ENCODE results near the gene LRRC36.
"Not testable (repeated sequence)": the region's sequence is repeated elsewhere in the genome, so short reads cannot be mapped to it uniquely, and the experiment has no call there.

Gene LRRC36

DNA sequence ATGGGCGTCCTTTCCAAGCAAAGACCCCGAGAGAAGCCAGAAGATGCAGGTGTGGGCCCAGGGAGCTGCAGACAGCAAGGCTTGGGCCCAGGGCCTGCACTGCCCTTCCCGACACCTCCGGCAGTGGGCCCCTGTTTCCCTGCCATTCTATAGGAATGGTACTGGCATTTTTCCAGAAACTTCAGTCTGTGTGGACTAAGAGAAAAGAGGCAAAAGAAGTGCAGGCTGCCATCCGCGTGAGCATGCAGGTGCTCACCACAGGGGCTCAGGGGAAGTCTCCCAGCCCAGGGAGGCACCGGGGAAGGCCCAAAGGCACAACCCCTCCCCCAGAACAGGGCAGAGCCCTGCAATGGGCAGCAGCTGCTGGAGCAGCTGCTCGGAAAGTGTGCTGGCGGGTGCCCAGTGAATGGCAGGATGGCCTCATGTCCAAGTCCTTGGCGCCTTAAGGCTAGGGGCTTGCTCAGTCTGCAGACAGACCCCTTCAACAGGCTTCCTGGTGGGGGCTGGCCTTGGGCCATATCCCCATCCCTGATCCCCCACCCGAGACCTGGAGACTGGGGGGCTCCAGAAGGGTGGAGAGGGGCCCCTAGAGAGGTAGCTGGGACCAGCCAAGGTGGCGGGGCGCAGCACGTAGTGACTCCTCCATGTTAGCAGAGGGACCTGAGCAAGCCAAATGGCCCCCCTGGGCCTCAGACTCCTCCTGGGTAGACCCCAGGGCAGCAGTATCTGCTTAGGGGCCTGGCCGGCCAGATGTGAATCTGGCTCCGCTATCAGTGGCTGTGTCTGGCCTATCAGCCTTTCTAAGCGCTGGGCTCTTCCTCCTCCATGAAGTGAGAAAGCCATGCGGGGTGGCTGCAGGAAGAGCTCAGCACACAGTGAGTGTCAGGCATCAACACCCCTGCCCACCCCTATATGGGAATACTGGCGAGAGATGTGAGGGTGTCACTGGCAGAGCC is 73.4 kb downstream of the LRRC36 start:
- DNase-seq (ENCODE audit: low read depth in 1 of 2, low spot score in 1 of 2) = no peak

DNA sequence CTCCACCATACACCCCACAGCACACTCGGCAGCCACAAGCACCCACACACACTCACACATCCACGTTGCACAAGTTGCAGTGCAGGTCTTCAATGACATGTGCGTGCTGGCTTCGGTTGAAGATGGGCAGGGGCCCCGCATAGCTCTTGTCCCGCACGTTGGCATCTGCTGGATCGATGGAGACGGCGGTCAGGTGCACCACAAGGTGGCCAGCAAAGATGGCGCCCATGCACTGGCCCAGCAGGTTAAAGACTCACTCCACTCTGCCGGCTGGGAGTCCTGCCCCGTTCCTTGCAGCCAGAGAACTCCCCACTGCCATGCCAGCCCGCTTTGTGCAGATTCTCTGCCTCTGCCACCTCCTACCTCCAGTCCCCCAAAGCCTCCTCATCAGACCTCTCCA is 74.3 kb downstream of the LRRC36 start:
- DNase-seq (ENCODE audit: low read depth in 1 of 2, low spot score in 1 of 2) = no peak

DNA sequence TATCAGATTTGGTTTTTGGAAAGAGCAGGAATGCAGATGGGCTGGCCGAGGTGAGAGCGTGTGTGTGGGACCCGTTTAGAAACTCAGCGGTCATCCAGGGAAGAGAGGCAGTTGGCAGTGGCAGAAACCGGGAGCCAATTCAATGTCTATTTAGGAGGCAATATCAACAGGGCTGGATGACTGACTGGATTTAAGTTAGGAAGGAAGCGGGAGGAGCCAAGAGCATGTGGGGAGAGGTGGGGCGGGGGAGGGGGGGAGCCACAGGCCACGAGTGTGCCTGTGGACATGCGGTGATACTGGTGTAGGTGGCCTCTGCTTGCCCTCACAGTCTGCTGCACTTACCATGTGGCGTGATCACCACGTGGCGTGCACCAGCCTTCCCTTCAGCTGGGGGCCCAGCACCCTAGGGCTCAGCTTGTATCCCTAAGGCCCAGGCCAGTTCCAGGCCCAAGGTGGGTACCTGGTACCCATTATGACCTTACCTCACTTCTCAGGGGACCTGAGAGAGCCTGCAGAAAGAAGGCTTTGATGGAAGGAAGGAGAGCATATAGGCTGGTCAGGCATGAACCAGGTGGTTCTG is 77.5 kb downstream of the LRRC36 start:
- no peak for DNase-seq (ENCODE audit: low read depth in 1 of 2, low spot score in 1 of 2)

DNA sequence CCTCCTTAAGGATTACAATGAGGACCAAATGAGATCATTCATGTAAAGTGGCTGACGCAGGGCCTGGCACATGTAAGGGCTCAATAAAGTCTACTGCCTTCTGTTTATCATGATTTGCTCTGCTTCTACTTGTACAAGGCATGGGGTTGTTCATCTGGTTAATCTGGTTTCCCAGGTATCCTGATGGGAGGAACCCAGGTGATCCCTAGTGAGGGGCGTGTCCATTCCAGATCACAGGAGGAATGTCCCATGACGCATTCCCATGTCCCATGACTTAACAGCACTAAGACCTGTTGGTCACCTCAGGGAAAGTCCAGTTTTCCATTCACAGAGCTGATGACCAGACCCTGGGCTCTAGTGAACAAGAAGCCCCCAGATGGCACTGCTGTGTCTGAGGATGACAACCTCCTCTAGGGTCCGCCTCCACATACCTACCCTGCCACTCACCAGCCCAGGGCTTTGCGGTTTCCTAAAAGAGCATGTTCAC is 78.2 kb downstream of the LRRC36 start:
- no peak for DNase-seq (ENCODE audit: low read depth in 1 of 2, low spot score in 1 of 2)

DNA sequence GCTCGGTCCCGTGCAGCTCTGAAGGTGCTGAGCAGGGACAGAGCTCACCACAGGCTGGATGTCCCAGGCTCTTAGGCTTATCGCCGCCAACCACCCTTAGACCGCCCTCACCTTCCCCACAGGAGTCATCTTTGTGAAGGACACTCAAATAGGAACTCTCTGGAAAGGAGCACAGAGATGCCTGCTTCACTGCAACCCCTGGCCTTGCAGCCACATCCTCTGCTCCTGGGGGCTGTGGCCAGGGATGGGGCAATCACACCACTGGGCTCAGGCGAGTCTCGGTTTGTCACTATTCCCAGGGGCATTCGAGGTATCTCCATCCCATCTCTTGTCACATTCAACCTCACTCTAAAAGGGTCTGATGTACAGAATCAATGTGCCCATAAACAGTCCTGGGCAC is 78.7 kb downstream of the LRRC36 start:
- DNase-seq (ENCODE audit: low read depth in 1 of 2, low spot score in 1 of 2) = no peak

DNA sequence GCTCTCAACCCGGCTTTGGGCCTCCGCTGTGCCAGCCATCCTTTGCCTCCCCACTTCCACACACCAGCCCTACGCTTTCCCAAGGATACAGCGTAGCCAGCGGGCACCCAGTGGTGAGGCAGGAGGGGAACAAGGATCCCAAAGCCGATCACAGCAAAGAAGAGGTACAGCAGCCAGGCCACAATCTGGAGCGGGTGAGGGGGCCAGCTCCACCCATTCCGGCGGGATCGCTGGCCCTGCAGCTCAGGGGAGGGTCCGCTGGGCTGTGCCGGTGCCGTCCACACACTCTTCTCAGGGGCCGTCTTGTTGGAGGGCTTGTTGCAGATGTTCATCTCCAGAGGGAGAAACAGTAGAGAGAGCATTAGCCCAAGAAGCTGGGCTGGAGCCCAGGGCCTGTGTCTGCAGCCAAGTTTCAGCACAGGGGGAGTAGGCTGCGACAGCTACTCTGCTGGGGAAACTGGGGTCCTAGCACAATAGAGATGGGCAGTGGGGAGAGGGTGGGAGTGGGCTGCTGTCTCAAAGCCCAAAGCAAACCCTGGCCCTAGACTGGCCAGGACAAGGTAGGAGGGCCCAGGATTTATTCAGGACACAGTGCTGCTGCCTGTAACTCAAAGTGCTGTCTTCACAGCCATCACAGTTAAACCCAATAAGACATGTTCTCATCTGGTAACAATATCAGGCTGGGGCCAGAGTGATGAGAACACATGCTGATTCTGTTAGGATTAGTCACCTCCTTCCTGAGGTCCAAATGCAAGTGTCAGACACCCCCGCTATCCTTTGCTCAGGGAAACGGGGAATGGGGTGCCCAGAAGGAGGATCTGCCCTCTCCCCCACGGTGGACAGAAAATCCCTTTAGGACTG is 79.7 kb downstream of the LRRC36 start:
- DNase-seq (ENCODE audit: low read depth in 1 of 2, low spot score in 1 of 2) = no peak

DNA sequence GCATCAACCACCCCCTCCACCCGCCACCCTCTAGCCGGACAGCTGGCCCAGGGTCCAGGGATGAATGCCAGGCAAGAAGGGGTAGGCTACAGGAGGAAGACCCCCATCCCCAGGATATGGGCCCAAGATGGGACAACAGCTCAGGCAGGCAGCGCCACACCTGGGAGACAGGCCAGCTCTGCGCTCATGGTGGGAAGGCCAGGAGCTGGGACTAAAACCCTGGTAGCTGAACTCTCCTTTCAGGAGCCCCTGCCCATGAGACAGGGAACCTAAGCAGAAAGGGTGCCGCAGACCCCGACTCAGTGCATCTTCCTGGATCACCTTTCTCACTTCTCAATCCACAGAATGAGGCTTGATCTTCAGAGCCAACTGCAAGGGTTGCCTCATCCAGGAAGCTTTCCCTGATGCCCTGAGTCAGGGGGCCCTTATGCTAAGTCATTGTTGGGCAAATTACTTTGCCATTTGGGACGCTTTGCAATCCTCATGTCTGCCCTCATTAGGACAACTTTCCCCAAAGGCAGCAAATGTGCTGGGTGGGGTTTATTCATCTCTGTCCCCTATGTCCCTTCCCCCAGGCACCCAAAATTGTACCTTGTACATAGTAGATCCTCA is 80.7 kb downstream of the LRRC36 start:
- no peak for DNase-seq (ENCODE audit: low read depth in 1 of 2, low spot score in 1 of 2)

DNA sequence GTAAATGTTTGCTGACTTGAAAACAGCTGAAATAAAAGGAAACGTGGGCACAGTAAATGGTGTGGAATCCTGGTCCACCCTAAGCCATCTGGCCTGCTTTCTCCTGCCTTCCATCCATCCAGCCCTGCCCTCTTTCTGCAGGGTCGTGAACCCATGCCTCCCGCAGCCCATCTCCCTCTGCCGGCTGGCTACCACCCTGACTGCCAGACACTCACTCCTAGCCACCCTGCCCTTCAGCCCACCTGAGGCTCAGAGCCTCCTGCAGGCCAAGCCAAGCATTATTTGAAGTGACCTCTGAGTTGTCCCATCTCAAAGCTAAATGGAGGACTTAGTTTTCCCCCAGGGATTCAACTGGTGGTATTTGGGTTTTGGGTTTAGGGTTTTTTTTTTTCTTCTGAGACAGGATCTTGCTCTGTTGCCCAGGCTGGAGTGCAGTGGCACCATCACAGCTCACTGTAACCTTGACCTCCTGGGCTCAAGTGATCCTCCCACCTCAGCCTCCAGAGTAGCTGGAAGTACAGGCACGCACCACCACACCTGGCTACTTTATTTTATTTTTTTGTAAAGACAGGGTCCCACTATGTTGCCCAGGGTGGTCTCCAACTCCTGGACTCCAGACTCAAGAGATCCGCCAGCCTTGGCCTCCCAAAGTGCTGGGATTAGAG is 81.3 kb downstream of the LRRC36 start:
- no peak for DNase-seq (ENCODE audit: low read depth in 1 of 2, low spot score in 1 of 2)

DNA sequence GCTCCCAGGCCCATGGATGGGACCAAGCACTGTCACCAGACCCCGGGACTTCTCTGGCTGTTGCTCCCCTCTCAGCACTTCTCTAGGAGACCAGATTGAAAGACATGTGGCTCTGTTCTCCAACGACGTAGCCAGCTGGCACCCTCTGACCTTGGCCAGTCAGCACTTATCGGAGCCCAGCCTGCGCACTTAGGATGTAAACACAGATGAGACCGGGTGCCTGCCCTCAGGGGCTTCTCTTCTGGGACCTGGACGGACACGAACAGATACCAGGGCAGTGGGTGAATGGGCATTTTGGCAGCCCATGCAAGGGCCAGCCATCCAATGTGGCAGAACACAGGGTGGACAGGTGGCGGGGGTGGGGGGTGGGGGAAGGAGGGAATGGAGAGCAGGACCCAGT is 83.0 kb downstream of the LRRC36 start:
- no peak for DNase-seq (ENCODE audit: low read depth in 1 of 2, low spot score in 1 of 2)

DNA sequence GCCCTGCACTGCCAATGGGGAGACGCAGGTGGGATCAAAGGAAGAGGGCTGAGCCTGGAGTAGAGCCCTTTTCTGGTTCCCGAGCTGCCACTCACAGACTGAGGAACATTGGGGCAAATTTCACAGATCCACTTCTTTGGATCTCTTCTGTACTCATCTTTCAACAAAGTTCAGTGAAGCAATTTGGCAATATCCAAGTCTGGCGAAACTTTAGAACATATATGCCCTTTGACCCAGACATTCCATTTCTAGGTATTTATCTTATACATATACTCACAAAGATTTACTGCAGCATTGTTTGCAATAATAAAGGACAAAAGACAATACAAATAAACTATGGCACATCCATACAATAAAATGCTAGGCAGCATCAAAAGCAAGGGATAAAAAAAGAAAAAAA is 84.7 kb downstream of the LRRC36 start:
- no peak for DNase-seq (ENCODE audit: low read depth in 1 of 2, low spot score in 1 of 2)

DNA sequence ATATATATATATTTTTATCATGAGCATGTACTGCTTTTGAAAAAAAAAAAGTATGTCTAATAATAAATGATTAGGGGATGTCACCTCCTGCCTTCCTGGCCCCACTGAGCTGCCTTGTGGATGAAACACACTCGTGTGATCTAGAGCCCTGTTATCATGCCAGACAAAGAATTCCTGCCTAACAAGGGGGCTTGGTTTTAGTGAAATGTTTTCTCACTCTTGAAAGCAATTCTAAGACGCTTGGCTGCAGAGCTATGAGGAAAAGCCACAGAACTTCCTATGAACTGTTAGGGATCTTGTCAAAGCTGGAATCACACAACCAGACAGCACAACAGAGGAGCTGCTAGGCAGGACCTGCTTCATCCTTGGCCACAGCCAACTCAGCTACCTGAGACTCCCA is 85.7 kb downstream of the LRRC36 start:
- no peak for DNase-seq (ENCODE audit: low read depth in 1 of 2, low spot score in 1 of 2)

DNA sequence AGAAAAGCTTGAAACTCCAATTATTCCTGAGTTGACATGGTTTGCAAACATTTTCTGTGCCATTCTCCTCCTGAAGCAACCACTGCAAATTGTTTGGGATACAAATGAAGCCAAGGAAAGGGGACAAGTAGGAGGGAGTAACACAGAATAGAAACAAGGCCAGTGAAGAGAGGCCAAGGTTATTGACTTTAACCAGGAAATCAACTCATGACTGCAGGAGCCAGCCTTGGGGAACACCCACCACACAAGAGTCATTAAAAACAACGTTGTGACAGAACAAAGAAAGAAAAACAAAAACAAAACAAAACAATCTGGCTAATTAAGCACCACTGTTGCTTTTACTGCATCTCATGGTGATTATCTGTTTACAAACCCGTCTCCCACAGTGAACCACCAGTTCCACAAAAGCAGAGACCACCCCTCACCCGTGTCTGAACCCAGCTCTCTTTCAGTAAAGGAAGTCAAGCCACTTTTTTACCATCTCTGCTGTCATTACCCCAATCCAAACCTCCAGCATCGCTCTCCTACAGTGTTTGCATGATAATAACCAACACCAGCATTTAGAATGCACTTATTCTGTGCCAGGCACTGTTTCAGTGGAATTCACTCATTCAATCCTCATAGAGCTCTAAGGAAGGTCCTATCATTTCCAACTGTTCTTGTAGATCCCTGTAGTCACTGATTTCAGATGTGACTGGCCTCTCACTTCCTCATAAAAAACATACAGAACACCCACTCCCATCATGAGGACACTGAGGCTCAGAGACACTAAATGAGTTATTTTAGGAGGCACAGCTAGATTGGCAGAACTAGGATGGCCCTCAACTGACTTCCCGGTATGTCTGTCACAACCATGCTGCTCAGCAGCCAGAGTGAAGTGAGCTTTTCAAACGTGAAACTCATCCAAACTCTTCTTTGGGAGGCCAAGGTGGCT is 87.6 kb downstream of the LRRC36 start:
- DNase-seq (ENCODE audit: low read depth in 1 of 2, low spot score in 1 of 2) = no peak

DNA sequence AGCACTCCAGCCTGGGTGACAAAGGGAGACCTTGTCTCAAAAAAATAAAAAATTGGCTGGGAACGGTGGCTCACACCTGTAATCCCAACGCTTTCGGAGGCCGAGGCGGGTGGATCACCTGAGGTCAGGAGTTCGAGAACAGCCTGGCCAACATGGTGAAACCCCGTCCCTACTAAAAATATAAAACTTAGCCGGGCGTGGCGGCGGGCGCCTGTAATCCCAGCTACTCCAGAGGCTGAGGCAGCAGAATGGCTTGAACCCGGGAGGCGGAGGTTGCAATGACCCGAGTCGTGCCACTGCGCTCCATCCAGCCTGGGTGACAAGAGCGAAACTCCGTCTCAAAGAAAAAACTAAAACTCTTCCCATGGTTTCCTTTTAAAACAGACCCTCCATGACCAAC is 88.8 kb downstream of the LRRC36 start:
- DNase-seq (ENCODE audit: low read depth in 1 of 2, low spot score in 1 of 2) = not testable (repeated sequence)

DNA sequence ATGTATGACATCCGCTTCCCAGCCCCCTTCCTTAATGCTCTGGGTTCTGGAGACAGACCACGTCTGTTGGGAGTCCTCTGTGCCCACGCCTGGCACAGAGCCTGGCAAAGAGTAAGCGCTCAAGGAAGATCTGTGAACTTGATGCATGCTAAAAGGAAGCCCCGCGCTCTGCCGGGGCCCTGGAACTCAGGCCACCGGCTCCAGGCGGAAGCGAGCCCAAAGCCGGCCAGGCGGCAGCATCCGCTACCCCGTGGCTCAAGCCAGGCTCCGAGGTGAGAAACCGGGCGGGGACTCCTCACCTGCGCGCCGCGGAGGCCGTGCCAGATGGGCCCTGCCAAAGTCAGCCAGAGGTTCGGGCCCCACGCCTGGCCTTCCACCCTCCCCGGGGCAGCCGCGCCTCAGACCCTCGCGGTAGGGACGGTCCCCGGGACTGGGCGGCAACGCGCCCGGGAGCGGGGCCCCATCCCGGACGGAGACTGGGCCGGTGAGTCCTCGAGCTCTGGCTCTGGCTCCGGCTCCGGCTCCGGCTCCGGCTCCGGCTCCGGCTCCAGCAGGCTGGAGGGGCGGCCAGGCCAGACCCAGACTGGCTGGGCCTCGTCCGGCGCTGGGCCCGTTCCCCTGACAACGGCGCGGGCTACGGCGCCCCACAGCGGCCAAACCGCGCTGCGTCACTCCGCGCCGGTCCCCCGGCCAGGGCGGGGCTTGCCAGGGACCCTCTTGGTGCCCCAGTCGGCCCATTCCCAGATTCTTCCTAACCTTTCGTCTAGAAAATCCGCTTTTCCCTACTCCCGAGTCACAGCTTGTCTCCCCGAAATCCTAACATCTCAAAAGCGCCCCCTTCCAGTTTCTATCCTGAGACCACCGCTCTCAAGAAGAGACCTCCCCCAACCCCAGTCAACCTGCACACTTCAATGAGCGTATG is 89.5 kb downstream of the LRRC36 start, which contains the start of gene ZDHHC1:
Gene ZDHHC1 (minus strand): TSS at position 606 of the 922 bp plus-strand sequence. CDS start 8,702 bp downstream, outside the sequence.
- DNase-seq (ENCODE audit: low read depth in 1 of 2, low spot score in 1 of 2) = peak in 1 of 2 donors; percentile 40

DNA sequence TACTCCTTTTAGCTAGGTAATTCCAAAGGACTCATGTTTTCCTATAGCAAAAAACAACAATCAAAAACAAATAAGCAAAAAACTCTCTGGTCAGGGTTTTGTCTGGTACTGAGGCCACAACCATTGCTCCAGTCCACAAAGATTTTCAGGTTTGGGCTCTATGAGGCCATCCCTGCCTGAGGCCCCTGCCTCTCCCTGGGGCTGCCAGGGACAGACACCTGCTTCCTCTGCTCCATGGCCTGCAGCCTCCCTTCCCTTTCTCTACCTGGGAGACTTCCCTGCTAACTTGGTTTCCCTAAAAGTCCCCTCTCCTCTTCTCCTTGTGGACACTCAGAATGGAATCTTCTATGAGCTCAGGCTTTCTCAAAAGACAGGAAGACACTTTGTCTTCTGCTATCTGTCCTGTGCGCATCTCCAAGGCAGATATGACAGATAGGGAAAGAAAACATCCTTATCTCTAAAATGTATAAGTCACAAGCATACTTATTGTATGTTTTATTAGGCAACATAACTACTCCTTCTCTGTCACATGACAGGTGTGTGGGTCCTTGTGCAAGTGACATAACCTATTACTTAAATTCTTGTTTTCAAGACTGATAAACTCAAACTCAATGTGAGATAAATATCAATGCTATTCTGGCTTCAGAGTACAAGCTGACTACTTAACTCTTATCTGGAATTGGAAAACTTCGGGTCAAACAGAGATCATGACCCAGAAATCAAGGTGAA is 90.9 kb downstream of the LRRC36 start:
- no peak for DNase-seq (ENCODE audit: low read depth in 1 of 2, low spot score in 1 of 2)

DNA sequence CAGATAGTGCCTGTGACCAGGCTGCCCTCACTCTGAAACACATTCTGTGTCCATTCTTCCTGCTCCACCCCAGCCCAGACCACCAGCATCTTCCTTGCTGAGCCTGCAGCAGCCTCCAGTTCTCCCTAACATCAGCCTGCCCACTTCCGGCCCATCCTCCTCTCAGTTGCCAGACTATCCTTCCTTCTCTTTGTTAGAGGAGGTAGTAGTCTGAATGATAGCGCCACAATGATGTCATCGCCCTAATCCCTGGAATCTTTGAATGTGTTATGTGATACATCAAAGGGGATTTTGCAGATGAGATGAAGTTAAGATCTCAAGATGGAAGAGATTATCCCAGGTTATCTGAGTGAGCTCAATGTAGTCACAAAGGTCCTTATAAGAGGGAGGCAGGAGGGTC is 92.9 kb downstream of the LRRC36 start:
- DNase-seq (ENCODE audit: low read depth in 1 of 2, low spot score in 1 of 2) = no peak

DNA sequence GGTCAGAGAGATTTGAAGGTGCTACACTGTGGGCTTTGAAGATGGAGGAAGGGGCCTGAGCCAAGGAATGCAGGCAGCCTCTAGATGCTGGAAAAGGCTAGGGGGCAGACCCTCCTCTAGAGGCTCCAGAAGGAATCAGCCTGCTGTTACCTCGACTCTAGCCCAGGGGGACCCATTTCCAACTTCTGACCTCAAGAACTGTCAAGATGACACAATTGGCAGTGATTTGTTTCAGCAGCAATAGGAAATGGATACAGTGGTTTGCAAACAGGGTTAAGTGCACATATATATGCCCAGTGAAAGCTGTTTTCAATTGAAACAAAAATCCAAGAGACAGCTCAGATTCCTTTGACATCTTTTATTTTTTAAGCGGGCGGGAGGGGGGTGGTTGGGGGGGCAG is 93.3 kb downstream of the LRRC36 start:
- no peak for DNase-seq (ENCODE audit: low read depth in 1 of 2, low spot score in 1 of 2)

DNA sequence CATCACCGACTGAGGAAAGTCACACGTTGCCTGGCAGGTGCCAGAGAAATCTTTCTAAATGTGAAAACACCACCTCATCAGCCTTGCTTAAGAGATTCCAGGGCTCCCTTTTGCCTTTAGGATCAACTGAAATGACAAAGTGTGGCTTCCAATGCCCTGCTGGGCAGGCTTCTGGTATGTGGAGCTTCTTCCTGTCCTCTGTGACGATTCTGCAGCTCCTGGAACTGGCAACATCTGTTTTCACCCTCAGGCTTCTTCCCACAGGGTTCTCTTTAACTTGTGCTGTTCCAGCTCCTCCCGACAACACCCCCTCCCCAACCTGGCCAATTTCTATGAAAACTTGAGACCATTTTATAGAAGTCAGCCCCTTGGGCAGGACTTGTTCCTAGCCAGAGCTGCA is 94.4 kb downstream of the LRRC36 start:
- DNase-seq (ENCODE audit: low read depth in 1 of 2, low spot score in 1 of 2) = no peak

Measured in stimulated activated CD4-positive, alpha-beta T cell treated with anti-CD3 and anti-CD28 coated beads, Interleukin-15, amount 100 ng/mL, for 1 hour (primary cell).